Heart left ventricle (tissue), 16 donors: ENCODE results near the gene SLC25A43. TPM values are rescaled to one million over a fixed set of nuclear protein-coding genes. Genes with fewer than 3 reads are reported as not detected.
"Not testable (repeated sequence)": the region's sequence is repeated elsewhere in the genome, so short reads cannot be mapped to it uniquely, and the experiment has no call there.

Experiments used
- ATAC-seq, 4 donors: fragments of 200-7000 bp; cut with Tn5 transposase; one replicate each; pipeline ENCODE4 v1.9.1; 2020 to 2022; ENCODE audit warnings: moderate library complexity in 4 of 4, mild to moderate bottlenecking in 3 of 4, moderate number of reproducible peaks in 1 of 4
- DNase-seq, 5 donors: peaks; one replicate each; pipeline ENCODE4 v3.0.0-alpha.2; 2020
- H3K27ac ChIP-seq, 12 donors: fragments of 200-600 bp; sonication (generic) in 4 of 12; one replicate each; pipeline versions ENCODE4 v1.5.0 to v1.8.0; 2016 to 2022; ENCODE audit warnings: mild to moderate bottlenecking in 2 of 12
- H3K27me3 ChIP-seq, 9 donors: fragments of 200-600 bp; sonication (generic) in 2 of 9; one replicate each; pipeline versions ENCODE4 v1.5.1 to v1.8.0; 2016 to 2022; ENCODE audit warnings: mild to moderate bottlenecking in 3 of 9
- H3K36me3 ChIP-seq, 9 donors: fragments of 200-600 bp; sonication (generic) in 2 of 9; one replicate each; pipeline versions ENCODE4 v1.5.0 to v1.8.0; 2018 to 2022; ENCODE audit warnings: mild to moderate bottlenecking in 2 of 9
- H3K4me1 ChIP-seq, 12 donors: fragments of 200-600 bp; sonication (generic) in 4 of 12; one replicate each; pipeline versions ENCODE4 v1.5.0 to v1.8.0; 2016 to 2022; ENCODE audit warnings: mild to moderate bottlenecking in 3 of 12
- H3K4me3 ChIP-seq, 12 donors: fragments of 200-600 bp; sonication (generic) in 4 of 12; one replicate each; pipeline versions ENCODE4 v1.5.0 to v1.8.0; 2017 to 2022; ENCODE audit warnings: mild to moderate bottlenecking in 9 of 12, moderate library complexity in 4 of 12
- H3K9me3 ChIP-seq, 12 donors: fragments of 200-600 bp; sonication (generic) in 4 of 12; one replicate each; pipeline versions ENCODE4 v1.5.0 to v1.8.0; 2016 to 2022; ENCODE audit warnings: mild to moderate bottlenecking in 1 of 12
- CTCF ChIP-seq, 12 donors: fragments of 200-600 bp; sonication (generic) in 4 of 12; IDR thresholded peaks; one replicate each; pipeline versions ENCODE4 v1.5.0 to v1.8.0; 2018 to 2022; ENCODE audit warnings: antibody characterized with exemption in 12 of 12, mild to moderate bottlenecking in 5 of 12
- POLR2A ChIP-seq, 2 donors: fragments of 450-650 bp; IDR thresholded peaks; one replicate each; pipeline ENCODE4 v1.6.1; 2017; ENCODE audit warnings: antibody characterized with exemption in 2 of 2, mild to moderate bottlenecking in 2 of 2, moderate library complexity in 2 of 2
- WGBS, 4 donors: extraction: QIAGEN DNeasy Blood & Tissue Kit in 2 of 4; methylation state at CpG; one replicate each; pipeline versions ENCODE4 v1.1.5 to v1.1.7; 2013 to 2018; 5-methylcytosine and 5-hydroxymethylcytosine counted together
- intact Hi-C, 10 donors: fragments of 100-400 bp; cut with DNase I; formaldehyde crosslinking; loops; one replicate each; pipeline versions ENCODE4 v1.11.1 to v1.14.2; 2022
- polyA plus RNA-seq, 2 donors: library from polyadenylated mRNA; stranded (reverse); fragments of 200-250 nt; gene quantifications; one replicate each; pipeline ENCODE4 v1.2.3, GENCODE V29; 2013
- total RNA-seq, 9 donors: library from RNA; depleted of rRNA in 2 of 9; stranded (reverse); fragments of >200 nt in 2 of 9; fragmentation: NEBNext Ultra II Directional in 3 of 9; extraction: Animal tissue kit (Norgen Biotek cat#: 25700) in 3 of 9; gene quantifications; one replicate each; pipeline versions ENCODE4 v1.1.0 to v1.2.4, GENCODE V29; 2016 to 2023
- donor health status: ischemic (EF 13 %, LVEDD 7.1; RV severe dilation, severe dysfunction).
- donor health status: healthy with polysubstance abuse.
- donor health status: DM: no; HTN: yes; CAD: no.
- donor health status: DM: no; HTN: no; CAD: no.
- donor health status: ischemic (EF 25% LVEDD 6.9; RV normal size, moderate dysfunction).
- donor health status: ischemic (EF 25% LVEDD 5.7; RV mildly dilated, moderate dysfunction).
- donor health status: healthy.
- donor health status: DM: yes; HTN: yes; CAD: no.
- donor health status: ischemic (EF 35%, LVEDD 5.7; RV mildly dilated, moderate dysfunction).
- donor health status: nonischemic (EF 11% LVEDD 7.7; RV severe dilation, severe dysfunction).
- donor health status: DM: yes; HTN: yes; CAD: no.
- donor health status: PGD.
- donor health status: ischemic (EF 29% LVEDD 5.4; RV normal size, mild dysfunction).
- donor health status: nonischemic (EF 23%, LVEDD 6.1; RV moderate dilation, normal function).

Gene SLC25A43
- total and polyA plus RNA-seq, 11 donors = 1.7 to 7.8 (median 3.1) TPM

GRCh38 chrX:119381349-119381944 lies 17.7 kb upstream of the SLC25A43 start:
- H3K27ac ChIP-seq = no peak overlapping the region
- intact Hi-C loops = no loop called here
- peaks cover 0 to 11% (median 0%) of the 10 kb centered on the region in 9 donors for H3K27me3 ChIP-seq
- no peak overlapping the region for H3K4me3 ChIP-seq
- ATAC-seq (no peak), DNase-seq (no peak)
- no peaks in the 10 kb centered on the region for H3K4me1 ChIP-seq
- WGBS, 4 donors = 24 to 42% (median 26%) methylated on average over 1 of the region's 1 CpG
- no peaks in the 10 kb centered on the region for H3K36me3 ChIP-seq
- H3K9me3 ChIP-seq = no peaks in the 10 kb centered on the region
- TF ChIP-seq POLR2A (IDR thresholded peaks at IDR 0.05) = no peak
- TF ChIP-seq CTCF (IDR thresholded peaks at IDR 0.05) = no peak

- no peak for ATAC-seq
- TF ChIP-seq CTCF (IDR thresholded peaks at IDR 0.05) = no peak
- TF ChIP-seq POLR2A (IDR thresholded peaks at IDR 0.05) = no peak
- intact Hi-C loops = no loop called here
These were observed 16.5 kb upstream of the SLC25A43 start for GRCh38 chrX:119382606-119383005.

GRCh38 chrX:119386685-119387084 lies 12.5 kb upstream of the SLC25A43 start:
- H3K4me1 ChIP-seq, H3K36me3 ChIP-seq, H3K9me3 ChIP-seq, H3K27ac ChIP-seq, H3K27me3 ChIP-seq, intact Hi-C loops, DNase-seq, H3K4me3 ChIP-seq, ATAC-seq: not testable (repeated sequence)
- whole genome bisulfite sequencing, 4 donors = 40 to 92% (median 68%) methylated on average over 2 to 3 of the region's 4 CpGs

More at GRCh38 chrX:119382606-119383005, 16.5 kb upstream of the SLC25A43 start:
- Histone ChIP-seq H3K4me3 (no peak overlapping the region), H3K27me3 (peaks cover 0 to 6% (median 0%) of the 10 kb centered on the region in 9 donors), H3K36me3 (no peaks in the 10 kb centered on the region), H3K4me1 (no peaks in the 10 kb centered on the region), H3K9me3 (no peaks in the 10 kb centered on the region), H3K27ac (no peak overlapping the region)
- DNase-seq = no peak

GRCh38 chrX:119387426-119387825 lies 11.7 kb upstream of the SLC25A43 start:
- H3K4me1 ChIP-seq, H3K27me3 ChIP-seq, DNase-seq, intact Hi-C loops, H3K9me3 ChIP-seq, H3K36me3 ChIP-seq, ATAC-seq, H3K4me3 ChIP-seq, H3K27ac ChIP-seq: not testable (repeated sequence)
- WGBS, 4 donors = 87 to 96% (median 93%) methylated on average over 15 to 20 of the region's 20 CpGs

- TF ChIP-seq POLR2A (IDR thresholded peaks at IDR 0.05) (no peak), CTCF (IDR thresholded peaks at IDR 0.05) (no peak)
- H3K4me3 ChIP-seq = no peak overlapping the region
- H3K4me1 ChIP-seq = no peaks in the 10 kb centered on the region
- H3K27me3 ChIP-seq = peaks cover 0 to 8% (median 0%) of the 10 kb centered on the region in 9 donors
- H3K9me3 ChIP-seq = peaks cover 0 to 8% (median 0%) of the 10 kb centered on the region in 12 donors
- H3K27ac ChIP-seq = no peak overlapping the region
- ATAC-seq (no peak), DNase-seq (no peak)
- 66 to 83% (median 79%) methylated on average over 4 of the region's 4 CpGs for WGBS, 4 donors
- H3K36me3 ChIP-seq = no peaks in the 10 kb centered on the region
- intact Hi-C loops = no loop called here
These were observed 9.9 kb upstream of the SLC25A43 start for GRCh38 chrX:119389214-119389613.
